GM21381 (cell line): ENCODE measurements around the gene GKAP1.
"Not testable (repeated sequence)": the region's sequence is repeated elsewhere in the genome, so short reads cannot be mapped to it uniquely, and the experiment has no call there.

Source experiments
- ATAC-seq: cut with Tn5 transposase; IDR thresholded peaks from one replicate; pipeline ENCODE4 v1.9.1; 2021; ENCODE audit warnings: mild to moderate bottlenecking, moderate library complexity; ENCODE audit not compliant: unreplicated experiment

The GKAP1 gene

GRCh38 chr9:83733739-83734138, 83.8 kb downstream of the GKAP1 start:
- ATAC-seq = no peak

GRCh38 chr9:83728591-83729368, 88.8 kb downstream of the GKAP1 start:
- not testable (repeated sequence) for ATAC-seq

- no peak for ATAC-seq
Observed at GRCh38 chr9:83724436-83724835, 93.1 kb downstream of the GKAP1 start.

DNA sequence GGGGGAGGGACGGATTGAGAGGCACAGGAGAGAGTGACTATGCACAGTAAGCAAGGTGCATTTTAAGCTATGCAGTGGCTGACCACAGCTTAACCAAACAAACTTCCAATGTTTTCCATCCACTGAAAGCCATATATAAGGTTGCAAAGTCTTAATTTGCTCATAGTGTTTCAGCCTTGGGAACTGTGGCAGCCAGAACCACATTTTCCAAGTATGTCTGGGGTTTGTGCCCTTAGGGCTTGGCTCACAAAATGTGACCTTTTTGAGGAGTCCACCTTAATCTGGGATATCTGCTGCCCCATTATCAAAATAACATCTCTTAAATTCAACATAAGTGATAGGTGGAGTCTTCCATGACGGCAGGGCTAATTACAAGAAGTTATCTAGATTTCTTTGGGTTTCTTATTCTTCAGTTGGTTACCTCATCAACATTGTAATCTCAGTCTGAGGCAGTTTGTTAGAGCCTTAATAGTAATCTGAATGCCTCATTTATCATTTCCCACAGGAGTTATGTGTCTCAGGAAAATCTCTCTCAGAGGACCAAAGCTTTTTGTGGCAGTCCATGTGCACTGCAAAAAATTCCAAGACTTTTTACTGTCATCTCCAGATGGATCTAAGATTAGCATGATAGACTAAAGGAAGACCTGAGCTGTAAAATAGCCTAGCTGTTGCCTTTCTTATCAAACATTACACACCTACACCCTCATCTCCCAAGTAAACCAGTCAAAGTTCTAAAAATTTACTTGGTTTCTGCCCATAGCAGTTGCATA, 94.7 kb downstream of the GKAP1 start:
- ATAC-seq = no peak

DNA sequence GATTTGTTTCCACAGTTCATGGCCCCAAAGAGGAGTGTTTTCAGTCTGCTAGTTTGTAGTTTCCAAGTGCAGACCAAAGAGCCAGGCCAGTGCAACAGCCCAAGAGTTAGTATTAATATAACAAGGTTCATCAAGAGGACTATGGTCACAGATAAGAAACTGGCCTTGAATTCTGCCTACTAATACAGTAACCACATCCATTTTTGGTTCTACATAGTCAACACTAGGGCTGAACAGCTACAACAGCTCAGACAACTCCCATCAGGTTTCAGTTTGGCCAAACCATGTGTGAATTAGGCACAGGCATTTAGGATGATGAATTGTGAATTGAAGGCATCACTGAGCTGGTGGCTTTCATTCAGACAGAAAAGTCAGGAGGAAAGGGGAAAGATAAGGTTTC, 96.1 kb downstream of the GKAP1 start:
- ATAC-seq = no peak

DNA sequence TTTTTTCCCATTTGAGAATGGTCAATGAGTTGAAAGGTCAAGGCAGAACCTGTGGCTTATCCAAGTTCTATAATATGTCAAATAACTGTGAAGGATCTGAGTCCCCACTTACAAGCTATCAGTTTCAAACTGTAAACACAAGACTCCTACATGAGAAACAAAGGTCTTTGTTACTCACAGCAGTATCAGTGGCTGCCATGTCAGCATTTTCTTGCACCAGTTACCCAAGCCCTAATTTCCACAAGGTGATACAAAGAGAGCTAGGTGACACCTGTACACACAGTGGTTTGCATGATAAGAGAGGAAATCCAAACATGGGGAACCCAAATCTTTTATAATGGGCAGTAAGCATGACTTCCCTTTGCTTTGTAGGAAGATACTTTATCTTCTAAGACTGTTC, 101.8 kb downstream of the GKAP1 start:
- ATAC-seq = no peak

- no peak for ATAC-seq
Observed at GRCh38 chr9:83715221-83715620, 102.3 kb downstream of the GKAP1 start.

- no peak for ATAC-seq
Observed at GRCh38 chr9:83714329-83714728, 103.2 kb downstream of the GKAP1 start.

GRCh38 chr9:83708515-83709158, 108.9 kb downstream of the GKAP1 start:
- peak; percentile 54 for ATAC-seq

- peak; percentile 76 for ATAC-seq
Observed at GRCh38 chr9:83707768-83708514, 109.6 kb downstream of the GKAP1 start, which contains the start of gene UBQLN1. TSS of gene UBQLN1 (minus strand) at chr9:83707958. CDS start at chr9:83707679, 279 bp downstream.

DNA sequence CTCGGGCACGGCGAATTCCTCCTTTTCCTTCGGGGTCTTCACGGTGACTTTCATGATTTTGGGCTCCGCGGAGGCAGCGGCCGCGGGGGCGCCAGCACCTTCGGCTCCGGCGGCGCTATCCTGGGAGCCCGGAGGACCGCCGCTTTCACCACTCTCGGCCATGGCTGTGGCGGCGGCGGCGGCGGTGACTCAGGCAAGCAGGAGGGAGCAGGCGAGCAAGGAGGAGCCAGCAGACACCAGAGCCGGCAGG, 110.1 kb downstream of the GKAP1 start:
- peak; percentile 40 for ATAC-seq

GRCh38 chr9:83706676-83707517, 110.7 kb downstream of the GKAP1 start:
- peak; percentile 21 for ATAC-seq

DNA sequence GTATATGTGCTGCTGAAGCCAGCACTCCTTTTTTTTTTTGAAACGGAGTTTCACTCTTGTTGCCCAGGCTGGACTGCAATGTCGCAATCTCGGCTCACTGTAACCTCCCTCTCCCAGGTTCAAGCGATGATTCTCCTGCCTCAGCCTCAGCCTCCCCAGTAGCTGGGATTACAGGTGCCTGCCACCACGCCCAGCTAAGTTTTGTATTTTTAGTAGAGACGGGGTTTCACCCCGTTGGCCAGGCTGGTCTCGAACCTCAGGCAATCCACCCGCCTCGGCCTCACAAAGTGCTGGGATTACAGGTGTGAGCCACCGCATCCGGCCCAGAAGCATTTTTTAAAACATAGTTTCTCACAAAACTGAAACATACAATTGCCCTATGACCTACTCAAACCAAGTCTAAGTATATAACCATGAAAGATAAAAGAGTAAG, 112.3 kb downstream of the GKAP1 start:
- not testable (repeated sequence) for ATAC-seq

GRCh38 chr9:83701769-83702168, 115.8 kb downstream of the GKAP1 start:
- no peak for ATAC-seq

GRCh38 chr9:83701286-83701685, 116.3 kb downstream of the GKAP1 start:
- no peak for ATAC-seq

- ATAC-seq = peak; percentile 45
Observed at GRCh38 chr9:83699615-83700014, 118.0 kb downstream of the GKAP1 start.

DNA sequence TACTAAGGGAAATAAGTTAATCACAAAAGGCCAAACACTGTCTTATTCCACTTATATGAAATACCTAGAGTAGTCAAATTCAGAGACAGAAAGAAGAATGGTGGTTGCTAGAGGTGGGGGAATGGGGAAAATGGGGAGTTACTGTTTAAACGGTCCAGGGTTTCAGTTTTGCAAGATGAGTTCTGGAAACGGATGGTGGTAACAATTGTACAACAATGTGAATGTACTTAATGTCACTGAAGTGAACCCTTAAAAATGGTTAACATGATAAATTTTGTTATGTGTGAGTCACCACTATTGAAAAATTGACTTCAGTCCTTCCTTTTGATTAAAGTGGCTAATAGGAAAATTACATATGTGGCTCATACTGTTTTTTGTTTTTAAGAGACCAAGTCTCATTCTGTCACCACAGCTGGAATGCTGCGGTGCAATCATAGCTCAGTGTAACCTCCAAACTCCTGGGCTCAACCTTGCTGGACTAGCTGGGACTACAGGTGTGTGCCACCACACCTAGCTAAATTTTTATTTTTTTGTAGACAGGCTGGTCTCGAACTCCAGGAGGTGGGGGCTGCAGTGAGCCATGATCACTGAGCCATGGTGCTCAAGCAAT, 118.5 kb downstream of the GKAP1 start:
- peak; percentile 48 for ATAC-seq

GRCh38 chr9:83691492-83691891, 126.1 kb downstream of the GKAP1 start:
- ATAC-seq = no peak
